NK-92 treated with Interleukin-12 subunit alpha and Interleukin-12 subunit beta, amount 100 ng/mL, for 24 hours (cell line): ENCODE measurements around the gene MAGEA10.
"Not testable (repeated sequence)": the region's sequence is repeated elsewhere in the genome, so short reads cannot be mapped to it uniquely, and the experiment has no call there.

Experiments
- DNase-seq: peaks from one replicate; lab custom pipeline; 2025; lab: John Stamatoyannopoulos, UW

MAGEA10 gene

GRCh38 chrX:152138388-152138784, at the start of gene MAGEA10:
MAGEA10 (minus strand) TSS chrX:152138577; CDS start chrX:152135620, 2,957 bp downstream.
- DNase-seq: no peak

GRCh38 chrX:152177497-152178269, 39.3 kb upstream of the MAGEA10 start:
- no peak for DNase-seq

- DNase-seq: no peak
These were observed 38.7 kb upstream of the MAGEA10 start for GRCh38 chrX:152177052-152177451.

GRCh38 chrX:152175892-152176291, 37.5 kb upstream of the MAGEA10 start:
- DNase-seq: not testable (repeated sequence)

- DNase-seq: not testable (repeated sequence)
These were observed 35.5 kb upstream of the MAGEA10 start for GRCh38 chrX:152173923-152174322.

GRCh38 chrX:152170621-152171020, 32.2 kb upstream of the MAGEA10 start:
- DNase-seq: no peak

- no peak for DNase-seq
These were observed 26.8 kb upstream of the MAGEA10 start for GRCh38 chrX:152165033-152165743.

GRCh38 chrX:152157042-152157441, 18.7 kb upstream of the MAGEA10 start:
- no peak for DNase-seq

- DNase-seq: no peak
These were observed 17.5 kb upstream of the MAGEA10 start for GRCh38 chrX:152155766-152156310.

GRCh38 chrX:152154050-152154449, 15.7 kb upstream of the MAGEA10 start:
- DNase-seq: no peak

GRCh38 chrX:152151256-152151655, 12.9 kb upstream of the MAGEA10 start:
- DNase-seq: no peak

GRCh38 chrX:152149648-152150047, 11.3 kb upstream of the MAGEA10 start:
- DNase-seq: no peak

- no peak for DNase-seq
These were observed 1.2 kb upstream of the MAGEA10 start for GRCh38 chrX:152139589-152139988.

GRCh38 chrX:152137771-152138387, 498 bp downstream of the MAGEA10 start:
- DNase-seq: no peak

- no peak for DNase-seq
These were observed 2.1 kb downstream of the MAGEA10 start for GRCh38 chrX:152136312-152136711.

GRCh38 chrX:152131525-152131924, 6.9 kb downstream of the MAGEA10 start:
- DNase-seq: no peak

- not testable (repeated sequence) for DNase-seq
These were observed 9.1 kb downstream of the MAGEA10 start for GRCh38 chrX:152129069-152129844.

GRCh38 chrX:152117305-152117704, 21.1 kb downstream of the MAGEA10 start:
- no peak for DNase-seq

GRCh38 chrX:152108527-152108926, 29.9 kb downstream of the MAGEA10 start:
- DNase-seq: no peak

- DNase-seq: no peak
These were observed 34.5 kb downstream of the MAGEA10 start for GRCh38 chrX:152103866-152104265.

- DNase-seq: no peak
These were observed 52.2 kb downstream of the MAGEA10 start for GRCh38 chrX:152086141-152086540.
